ENCODE results near the gene DNAJB13. TPM values are rescaled to one million over a fixed set of nuclear protein-coding genes. Genes with fewer than 3 reads are reported as not detected.

Gene DNAJB13
- total RNA-seq, 1 donor from 2014 or later: not detected

DNA sequence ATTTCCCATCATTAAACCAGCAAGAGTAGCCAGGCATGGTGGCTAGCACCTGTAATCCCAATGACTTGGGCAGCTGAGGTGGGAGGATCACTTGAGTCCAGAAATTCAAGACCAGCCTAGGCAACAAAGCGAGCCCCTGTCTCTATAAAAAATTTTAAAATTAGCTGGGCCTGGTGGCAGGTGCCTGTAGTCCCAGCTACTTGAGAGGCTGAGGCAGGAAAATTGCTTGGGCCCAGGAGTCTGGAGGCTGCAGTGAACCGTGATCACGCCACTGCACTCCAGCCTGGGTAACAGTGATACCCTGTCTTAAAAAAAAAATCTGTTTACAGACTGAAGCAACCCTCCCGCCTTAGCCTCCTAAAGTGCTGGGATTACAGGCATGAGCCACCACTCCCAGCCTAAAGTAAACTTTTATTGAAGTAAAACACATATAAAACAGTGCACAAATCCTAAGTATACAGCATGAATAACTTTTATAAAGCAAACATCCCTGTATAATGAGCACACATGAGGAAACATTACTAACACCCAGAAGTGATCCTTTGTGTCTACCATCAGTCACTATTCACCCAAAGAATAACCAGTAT lies 45.4 kb downstream of the DNAJB13 start:
- FAIRE-seq: no peak
- DNase-seq (ENCODE audit: low spot score in 2 of 2): no peak

DNA sequence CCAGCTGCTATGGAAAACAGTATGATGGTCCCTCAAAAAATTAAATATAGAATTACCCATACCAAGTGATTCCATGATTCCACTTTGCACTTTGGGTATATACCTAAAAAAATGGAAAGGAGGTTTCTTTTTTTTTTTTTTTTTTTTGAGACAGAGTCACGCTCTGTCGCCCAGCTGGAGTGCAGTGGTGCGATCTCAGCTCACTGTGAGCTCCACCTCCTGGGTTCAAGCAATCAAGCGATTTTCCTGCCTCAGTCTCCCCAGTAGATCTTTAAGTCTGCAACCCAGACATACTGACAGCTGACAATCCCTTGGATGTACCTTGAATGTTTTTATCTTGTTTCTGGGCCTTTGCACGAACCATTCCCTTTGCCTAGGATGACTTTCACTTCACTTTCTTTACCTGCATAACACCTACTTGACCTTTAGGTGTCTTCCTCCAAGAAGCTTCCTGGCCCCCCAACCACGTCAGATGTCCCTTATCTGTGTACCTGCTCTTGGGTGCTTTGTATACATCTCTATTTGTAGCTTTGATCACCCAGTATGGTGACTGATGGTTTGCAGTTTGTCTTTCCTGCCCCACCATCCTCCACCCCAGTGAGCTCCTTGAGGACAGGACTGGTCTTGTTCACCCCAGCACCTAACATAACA lies 46.4 kb downstream of the DNAJB13 start:
- no peak for FAIRE-seq
- no peak for DNase-seq (ENCODE audit: low spot score in 2 of 2)

DNA sequence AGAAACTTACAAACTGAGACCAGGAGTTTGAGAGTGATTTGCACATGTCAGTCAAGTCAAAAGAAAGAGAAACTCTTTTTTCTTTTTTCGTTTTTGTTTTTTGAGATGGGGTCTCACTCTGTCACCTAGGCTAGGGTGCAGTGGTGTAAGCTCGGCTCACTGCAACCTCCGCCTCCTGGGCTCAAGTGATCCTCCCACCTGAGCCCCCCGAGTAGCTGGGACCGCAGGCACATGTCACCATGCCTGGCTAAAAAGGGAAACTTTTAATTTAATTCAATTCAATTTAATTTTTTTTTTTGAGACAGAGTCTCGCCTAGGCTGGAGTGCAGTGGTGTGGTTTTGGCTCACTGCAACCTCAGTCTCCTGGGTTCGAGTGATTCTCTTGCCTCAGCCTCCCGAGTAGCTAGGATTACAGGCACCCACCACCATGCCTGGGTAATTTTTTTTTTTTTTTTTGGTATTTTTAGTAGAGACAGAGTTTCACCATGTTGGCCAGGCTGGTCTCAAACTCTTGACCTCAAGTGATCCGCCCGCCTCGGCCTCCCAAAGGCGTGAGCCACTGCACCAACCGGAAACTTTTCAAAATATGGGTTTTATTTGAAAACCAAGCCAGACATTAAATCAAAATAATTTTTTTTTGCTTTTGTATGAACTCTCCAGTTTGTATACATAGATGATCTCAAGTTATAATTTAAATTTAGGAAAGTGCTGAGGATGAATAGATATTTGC lies 48.2 kb downstream of the DNAJB13 start:
- FAIRE-seq (no peak), DNase-seq (ENCODE audit: low spot score in 2 of 2) (no peak)

DNA sequence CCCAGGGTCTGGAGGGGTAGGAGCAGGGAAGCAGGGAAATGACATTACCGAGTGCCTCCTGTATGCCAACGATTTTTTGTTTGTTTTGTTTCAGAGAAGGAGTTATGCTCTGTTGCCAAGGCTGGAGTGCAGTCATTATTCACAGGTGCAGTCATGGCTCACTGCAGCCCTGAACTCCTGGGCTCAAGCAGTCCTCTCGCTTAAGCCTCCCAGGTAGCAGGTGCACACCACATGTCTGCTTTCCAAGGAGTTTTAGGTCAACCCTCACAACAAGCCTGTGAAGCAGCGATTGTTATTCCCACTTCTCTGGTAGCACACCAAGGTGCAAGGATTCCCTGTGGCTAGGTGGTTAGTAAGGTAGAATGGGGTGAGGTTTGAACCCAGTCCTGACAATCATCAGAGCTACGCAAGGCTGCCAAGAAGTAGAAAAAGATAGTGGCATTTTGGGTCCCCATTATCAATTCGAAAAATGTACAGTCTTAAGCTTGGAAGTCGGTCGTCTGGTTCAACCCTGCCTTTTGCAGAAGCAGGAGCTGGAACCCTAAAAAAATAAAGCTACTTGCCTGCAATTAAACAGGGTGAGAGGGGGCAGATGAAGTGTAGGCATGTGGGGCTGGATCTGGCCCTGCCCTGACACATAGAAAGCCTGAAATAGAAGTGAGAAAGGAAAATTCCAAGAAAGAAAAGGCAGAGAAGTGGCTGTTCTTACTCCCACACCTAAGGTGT lies 48.9 kb downstream of the DNAJB13 start:
- DNase-seq (ENCODE audit: low spot score in 2 of 2) (no peak), FAIRE-seq (no peak)

DNA sequence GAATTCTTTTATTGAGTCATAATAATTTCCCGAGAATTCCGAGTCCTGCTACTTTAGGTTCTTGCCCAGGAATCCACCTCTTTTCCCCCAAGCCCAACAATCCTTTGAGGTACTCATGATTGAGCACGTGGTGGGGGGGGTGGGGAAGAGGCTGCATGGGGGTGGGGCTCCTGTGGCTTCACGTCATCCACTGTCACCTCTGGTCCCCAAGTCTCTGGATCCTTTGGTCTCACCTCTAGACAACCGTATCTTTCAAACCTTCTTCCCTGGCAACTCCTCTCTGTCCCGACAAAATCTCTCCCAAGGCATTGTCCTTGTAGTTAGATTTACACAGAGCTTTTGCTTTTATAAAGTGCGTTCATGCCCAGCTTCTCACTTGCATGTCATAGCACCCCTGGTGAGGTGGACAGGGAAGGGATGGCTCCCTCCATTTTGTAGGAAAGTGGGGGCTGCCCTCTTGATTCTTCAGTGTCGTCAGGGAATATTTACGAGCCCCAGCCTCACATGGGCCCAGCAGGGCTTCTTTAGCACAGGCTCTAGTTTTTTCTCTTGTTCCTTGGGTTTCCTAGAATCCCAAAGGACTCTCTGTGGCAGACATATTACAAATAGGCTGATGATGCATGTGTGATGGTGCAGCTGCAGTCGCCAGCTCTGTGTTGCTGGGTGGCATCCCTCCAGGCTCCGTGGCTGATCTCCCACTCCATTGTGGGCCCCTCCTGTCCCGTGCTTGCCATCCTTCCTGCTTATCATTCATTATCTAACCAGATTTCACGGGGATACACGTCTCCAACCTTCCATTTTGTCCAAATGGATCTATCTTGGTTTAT lies 49.7 kb downstream of the DNAJB13 start:
- DNase-seq (ENCODE audit: low spot score in 2 of 2) (no peak), FAIRE-seq (no peak)

DNA sequence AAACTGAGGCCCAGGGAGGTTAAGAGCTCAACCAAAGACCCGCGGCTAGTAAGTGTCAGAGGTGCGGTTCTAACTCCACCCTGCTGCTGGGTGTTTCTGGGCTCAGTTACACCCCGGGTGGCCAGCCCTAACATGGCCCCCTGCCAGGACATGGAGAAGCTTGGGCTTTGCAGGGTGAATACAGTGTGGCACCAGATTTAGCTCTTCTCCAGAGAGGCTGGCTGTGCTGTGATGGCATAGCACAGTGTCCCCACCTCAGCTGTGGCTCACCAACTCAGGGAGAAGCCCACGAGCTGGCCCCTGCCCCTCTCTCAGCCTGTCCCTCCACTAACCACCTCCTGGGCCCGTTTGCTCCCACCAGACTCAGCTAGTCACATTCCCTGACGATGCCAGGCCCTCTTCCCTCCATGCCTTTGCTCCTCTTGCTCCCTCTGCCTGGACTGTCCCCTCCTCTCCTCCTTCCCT lies 51.0 kb downstream of the DNAJB13 start:
- DNase-seq (ENCODE audit: low spot score in 2 of 2) (no peak), FAIRE-seq (no peak)

DNA sequence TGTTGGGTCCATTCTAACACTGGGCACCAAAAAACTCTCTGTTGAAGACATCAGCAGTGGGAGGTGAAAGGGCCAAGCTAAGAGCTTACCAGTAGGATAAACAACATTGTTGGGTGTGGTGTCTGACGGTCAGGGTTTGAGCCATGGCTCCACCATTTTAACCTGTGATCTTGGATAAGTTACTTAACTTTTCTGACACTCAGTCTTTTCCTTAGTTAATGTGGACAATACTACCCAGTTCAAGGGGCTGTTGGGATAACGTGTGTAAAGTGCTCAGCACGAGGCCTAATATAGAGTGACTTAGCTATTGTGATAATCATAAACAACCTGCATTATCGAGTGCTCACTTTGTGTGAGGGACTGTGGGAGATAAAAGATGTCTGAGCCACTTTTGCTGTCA lies 52.0 kb downstream of the DNAJB13 start:
- no peak for DNase-seq (ENCODE audit: low spot score in 2 of 2)
- no peak for FAIRE-seq

DNA sequence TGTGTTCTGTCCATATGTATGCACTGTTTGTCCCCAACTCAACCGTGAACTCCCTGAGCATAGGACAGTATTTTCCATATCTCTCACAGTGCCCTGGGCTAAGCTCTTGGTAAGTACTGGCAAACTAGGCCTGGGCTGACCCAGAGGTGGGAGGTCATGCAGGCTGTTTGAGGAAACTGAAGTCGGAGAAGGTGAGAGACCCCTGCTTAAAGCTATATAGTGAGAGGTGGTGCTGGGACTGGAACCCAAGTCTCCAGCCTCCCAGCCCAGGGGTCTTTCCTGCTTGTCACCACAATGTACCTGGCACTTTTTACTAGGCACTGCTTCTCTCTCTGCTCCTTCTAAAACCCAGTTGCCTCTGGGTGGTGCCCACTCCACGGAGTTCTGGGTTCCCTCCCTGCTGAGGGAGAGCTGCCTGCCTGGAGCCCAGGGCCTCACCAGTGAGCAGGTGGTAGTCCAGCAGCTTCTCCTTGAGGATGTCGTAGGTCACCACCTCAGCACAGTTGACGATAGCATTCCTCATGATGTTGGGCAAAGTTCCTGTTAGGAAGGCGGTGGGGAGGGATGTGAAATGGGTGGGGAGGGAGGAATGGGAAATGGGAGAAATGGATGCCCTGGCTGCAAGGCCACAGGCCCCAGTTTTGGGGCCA lies 53.3 kb downstream of the DNAJB13 start:
- no peak for FAIRE-seq
- DNase-seq (ENCODE audit: low spot score in 2 of 2): no peak

DNA sequence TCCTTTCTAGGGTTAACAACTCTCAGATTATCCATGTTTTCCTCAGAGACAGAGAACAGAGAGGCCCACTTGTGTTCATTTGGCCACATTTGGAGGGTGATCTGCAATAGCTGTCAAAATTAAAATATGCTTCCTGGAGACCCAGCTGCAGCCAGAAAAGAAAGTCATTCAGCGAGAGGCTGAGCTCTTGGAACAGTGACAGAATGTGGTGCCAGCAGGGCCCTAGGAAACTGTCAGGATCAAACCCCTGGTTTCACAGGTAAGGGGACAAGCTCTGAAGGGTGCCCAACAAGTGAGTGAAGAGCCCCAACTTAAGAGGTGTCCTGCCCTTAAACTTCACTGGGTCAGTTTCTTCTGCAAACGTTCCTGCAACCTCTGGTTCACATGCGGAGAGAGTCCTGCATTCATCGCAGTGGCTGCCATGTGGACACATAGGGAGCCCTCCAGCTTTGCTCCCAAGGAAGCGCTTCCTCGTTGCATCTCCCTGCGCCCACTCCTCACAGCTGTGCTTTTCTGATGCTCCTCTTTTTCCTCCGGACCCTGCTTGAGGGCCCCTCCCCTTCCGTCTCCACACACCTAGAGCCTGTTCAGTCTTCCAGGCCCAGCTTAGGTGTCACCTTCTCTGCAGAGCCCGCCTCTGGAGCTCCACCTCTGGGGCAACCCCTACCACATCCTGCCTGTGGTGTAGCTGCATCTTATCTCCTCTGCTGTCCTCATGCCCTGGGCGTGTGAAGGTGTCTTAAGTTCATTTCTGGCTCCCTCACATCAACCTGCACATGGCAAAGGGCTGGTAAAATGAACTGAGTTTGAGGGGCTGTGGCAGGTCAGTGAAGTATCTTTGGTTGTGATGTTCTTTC lies 54.2 kb downstream of the DNAJB13 start:
- DNase-seq (ENCODE audit: low spot score in 2 of 2) (no peak), FAIRE-seq (no peak)

DNA sequence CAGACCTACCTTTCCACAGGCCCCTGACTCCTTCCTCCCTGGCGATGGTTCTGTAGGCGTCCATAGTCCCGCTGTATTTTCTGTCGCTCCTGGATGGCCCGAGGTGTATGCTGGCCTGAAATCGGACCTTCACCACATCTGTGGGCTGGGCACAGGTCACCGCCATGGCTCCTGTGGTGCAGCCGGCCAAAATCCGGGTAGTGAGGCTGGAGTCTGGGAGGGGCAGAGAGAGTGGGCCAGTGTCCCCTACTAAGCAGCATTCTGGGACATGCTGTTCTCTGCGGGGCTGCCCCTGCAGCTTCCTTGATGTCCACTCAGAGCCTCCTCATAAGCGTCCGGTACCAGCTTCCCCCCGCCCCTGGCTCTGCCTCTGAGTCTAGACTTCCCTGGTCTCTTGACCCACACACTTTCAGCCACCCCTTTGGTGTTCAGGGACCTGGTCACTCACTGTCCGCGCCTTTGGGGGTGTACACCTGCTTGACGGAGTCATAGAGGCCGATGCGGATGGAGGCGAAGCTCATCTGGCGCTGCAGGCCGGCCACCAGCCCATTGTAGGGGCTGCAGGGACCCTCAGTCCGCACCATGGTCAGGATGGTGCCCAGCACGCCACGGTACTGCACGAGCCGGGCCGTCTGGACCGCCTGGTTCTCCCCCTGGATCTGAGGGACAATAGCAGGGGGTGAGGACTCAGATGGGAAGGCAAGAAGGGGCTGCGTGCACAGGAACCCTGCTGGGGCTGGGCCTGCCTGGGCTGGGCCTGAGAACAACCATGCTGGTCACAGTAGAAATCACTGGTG lies 55.1 kb downstream of the DNAJB13 start:
- FAIRE-seq: no peak

DNA sequence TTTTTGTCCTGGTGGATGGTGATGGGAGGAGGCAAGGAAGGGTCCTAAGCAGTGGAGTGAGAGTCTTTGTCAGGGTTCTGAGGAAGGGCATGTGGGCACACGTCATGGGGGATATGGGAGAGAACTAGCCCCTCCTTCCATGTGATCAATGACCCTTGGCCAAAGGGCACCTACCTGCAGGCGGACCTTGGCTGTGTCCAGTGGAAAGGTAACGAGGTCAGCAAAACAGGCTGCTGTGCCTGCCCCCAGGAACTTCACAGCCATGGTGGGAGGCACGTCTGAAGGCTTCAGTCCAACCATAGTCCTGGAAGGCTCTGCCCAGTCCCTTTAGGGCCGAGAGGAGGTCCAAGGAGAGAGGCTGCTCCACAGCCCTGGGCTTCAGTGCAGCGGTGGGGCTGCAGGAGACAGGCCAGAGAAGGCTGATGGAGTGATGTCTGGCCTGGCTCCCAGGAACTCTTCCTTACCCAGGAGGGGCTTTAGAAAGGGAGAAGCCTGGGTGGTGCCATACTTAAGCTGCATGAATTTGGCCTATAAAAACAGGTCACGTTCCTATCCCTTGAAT lies 56.0 kb downstream of the DNAJB13 start:
- DNase-seq (ENCODE audit: low spot score in 2 of 2): no peak
- FAIRE-seq: no peak

More for the DNA sequence above, 55.1 kb downstream of the DNAJB13 start:
- no peak for DNase-seq (ENCODE audit: low spot score in 2 of 2)

DNA sequence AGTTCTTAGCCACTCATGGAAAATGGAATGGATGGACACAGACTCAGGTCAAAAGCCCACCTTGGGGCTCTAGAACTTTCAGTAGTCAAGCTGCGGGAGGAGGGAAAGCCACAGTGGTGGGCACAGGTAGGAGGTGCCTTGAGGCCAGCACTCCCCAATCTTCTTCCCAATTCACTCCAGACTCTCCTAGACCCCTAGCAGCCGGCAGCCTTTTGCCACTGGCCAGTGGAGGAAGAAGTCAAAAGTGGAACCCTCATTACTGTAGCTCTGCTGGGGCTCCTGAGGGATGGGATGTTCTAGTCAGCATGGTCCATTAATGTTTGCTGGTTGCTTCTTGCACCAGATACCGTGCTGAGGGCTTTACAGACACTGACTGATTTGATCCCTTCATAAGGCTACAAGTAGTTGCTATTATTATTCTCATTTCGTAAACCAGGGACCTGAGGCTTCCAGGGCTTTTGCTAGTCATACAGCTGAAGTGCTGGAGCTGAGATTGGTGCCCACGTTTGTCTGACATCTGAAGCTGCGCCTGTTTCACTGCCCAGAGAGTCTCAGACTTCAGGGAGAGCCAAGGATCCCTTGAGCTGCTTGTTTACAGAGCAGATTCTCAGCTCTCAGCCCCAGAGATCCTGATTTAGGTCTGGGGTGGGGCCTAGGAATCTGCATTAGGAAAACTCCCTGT lies 57.0 kb downstream of the DNAJB13 start:
- DNase-seq (ENCODE audit: low spot score in 2 of 2) (no peak), FAIRE-seq (no peak)

DNA sequence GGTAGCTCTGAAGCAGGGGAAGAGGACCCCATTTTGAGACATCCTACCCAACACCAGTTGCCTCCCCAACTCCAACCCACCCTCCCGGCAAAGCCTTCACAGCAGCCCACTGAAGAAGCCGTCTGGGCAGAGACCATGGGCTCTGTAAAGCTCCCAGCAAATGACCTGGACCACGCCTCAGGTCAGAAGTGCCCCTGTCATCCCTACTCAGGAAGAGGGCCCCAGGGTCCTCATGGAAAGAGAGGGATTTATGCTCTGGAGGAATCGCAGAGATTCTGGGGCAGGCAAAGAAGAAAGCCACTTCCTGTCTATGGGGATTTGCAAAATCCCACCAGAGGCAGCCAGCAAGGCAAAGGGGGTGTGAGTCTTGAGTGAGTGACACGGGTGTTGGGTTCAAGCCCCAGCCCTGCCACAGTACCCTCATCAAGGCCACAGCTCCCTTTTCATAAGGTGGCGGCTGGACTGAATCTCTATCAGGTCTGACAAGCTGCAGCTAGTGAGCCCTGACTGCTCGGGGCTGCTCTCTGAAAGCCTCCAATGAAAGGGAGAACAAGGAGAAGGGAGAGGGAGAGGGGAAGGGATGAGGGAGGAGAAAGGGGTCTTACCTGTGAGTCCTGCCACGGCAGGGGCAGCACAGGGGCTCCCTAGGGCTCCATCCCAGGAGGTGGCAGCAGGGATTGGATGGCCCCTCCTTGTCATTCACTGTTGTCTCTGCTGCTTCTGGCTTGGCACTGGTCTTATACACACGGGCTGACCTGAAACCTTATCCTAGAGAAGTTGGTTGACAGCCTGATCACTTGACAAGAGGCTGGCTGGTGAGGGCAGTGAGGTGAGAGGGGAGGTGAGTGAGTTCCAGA lies 57.8 kb downstream of the DNAJB13 start, which contains the start of gene UCP3:
Gene UCP3 (minus strand): TSS at position 713 of the 857 bp plus-strand sequence. CDS start 2,043 bp downstream, outside the sequence.
- no peak for FAIRE-seq
- no peak for DNase-seq (ENCODE audit: low spot score in 2 of 2)

DNA sequence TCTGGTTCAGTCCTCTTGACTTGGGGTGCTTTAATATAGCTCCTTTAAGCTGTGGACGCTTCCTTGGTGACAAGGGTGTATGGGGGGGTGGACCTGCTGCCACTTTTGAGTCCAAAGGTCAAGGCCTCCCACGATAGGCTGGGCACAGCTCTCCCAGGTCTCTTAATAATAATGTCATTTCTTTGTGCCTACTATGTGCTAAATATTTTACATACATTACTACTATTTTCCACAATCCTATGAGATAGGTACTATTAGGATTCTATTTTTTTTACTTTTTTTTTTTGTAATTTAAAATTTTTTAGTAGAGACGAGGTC lies 58.4 kb downstream of the DNAJB13 start:
- no peak for FAIRE-seq

DNA sequence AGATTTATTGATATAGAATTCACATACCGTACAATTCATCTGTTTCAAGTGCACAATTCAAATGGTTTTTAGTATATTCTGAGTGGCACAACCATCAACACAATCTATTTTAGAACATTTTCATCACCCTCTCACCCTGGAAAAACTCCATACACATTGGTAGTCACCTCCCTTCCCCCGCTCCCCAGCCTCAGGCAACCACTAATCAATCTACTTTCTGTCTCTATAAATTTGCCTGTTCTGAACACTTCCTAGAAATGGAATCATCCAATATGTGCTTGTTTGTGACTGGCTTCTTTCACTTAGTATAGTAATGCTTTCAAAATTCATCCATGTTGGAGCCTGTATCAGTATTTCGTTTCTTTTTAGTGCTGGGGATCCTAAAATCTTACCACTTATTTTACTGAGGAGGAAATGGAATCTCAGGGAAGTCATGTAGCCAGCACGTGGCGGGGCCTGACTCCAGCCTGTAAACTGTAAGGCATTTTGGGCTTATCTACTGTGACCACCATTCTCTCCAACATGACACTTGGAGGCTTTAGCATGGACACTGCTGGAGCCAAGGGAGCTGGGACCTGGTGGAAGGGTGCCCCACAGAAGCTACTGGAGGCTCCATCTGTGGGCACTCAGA lies 59.0 kb downstream of the DNAJB13 start:
- DNase-seq (ENCODE audit: low spot score in 2 of 2): no peak
- FAIRE-seq: no peak

More for the DNA sequence above, 58.4 kb downstream of the DNAJB13 start:
- DNase-seq (ENCODE audit: low spot score in 2 of 2): no peak

Data from frontal cortex (tissue), 4 donors.